SK-N-SH (cell line): ENCODE results near the gene KRTAP5-2. TPM values are rescaled to one million over a fixed set of nuclear protein-coding genes. Genes with fewer than 3 reads are reported as not detected.

Experiments used
- CTCF ChIA-PET: fragments of 300-600, 350-600 bp; formaldehyde crosslinking; extraction: SDS; loops from one replicate; lab custom pipeline; 2021; lab: Yijun Ruan, JAX
- POLR2A ChIA-PET: fragments of 350-600 bp; sonication (Branson Sonifier 250); formaldehyde crosslinking; extraction: SDS; loops from one replicate; lab custom pipeline; 2020; ENCODE audit warnings: antibody characterized with exemption, inconsistent platforms; lab: Yijun Ruan, JAX
- DNase-seq: peaks from one replicate; pipeline ENCODE4 v3.0.0; 2012
- H2AFZ ChIP-seq: fragments of 200-600 bp; sonication (generic); 2 replicates; pipeline ENCODE4 v1.8.1; 2016; ENCODE audit warnings: antibody characterized with exemption, mild to moderate bottlenecking, low read depth
- H3F3A ChIP-seq: fragments of 200-600 bp; sonication (generic); replicated peaks from 2 replicates; pipeline ENCODE3; 2016; ENCODE audit warnings: antibody characterized with exemption, mild to moderate bottlenecking; ENCODE audit not compliant: insufficient read depth
- H3K27ac ChIP-seq, 2 experiments: fragments of 200-500 bp in 1 of 2; fragments of 200-600 bp in 1 of 2; sonication (Bioruptor generic) in 1 of 2; sonication (generic), shearing (Covaris generic) in 1 of 2; 2 replicates each; pipeline versions ENCODE4 v1.5.1 to v1.6.1; 2014 to 2016; ENCODE audit warnings: low read depth in 2 of 2, inconsistent platforms in 1 of 2, low read length in 1 of 2, mild to moderate bottlenecking in 1 of 2, mixed read lengths in 1 of 2
- H3K27me3 ChIP-seq: fragments of 200-600 bp; sonication (generic), shearing (Covaris generic); 2 replicates; pipeline ENCODE4 v1.6.1; 2016; ENCODE audit warnings: mixed run types; ENCODE audit not compliant: insufficient read depth
- H3K36me3 ChIP-seq, 2 experiments: fragments of 200-500 bp in 1 of 2; fragments of 200-600 bp in 1 of 2; sonication (Bioruptor generic) in 1 of 2; sonication (generic) in 1 of 2; replicated peaks in 1 of 2; 2 replicates each; pipeline versions ENCODE3 to v1.5.1; 2014 to 2016; ENCODE audit warnings: low read length in 1 of 2, mild to moderate bottlenecking in 1 of 2; ENCODE audit not compliant: insufficient read depth in 2 of 2, control insufficient read depth in 1 of 2
- H3K4me1 ChIP-seq, 2 experiments: fragments of 200-500 bp in 1 of 2; fragments of 200-600 bp in 1 of 2; sonication (Bioruptor generic) in 1 of 2; sonication (generic), shearing (Covaris generic) in 1 of 2; 2 replicates each; pipeline versions ENCODE4 v1.5.1 to v1.6.1; 2014 to 2016; ENCODE audit warnings: low read depth in 1 of 2, low read length in 1 of 2, mixed run types in 1 of 2; ENCODE audit not compliant: insufficient read depth in 2 of 2, control insufficient read depth in 1 of 2
- H3K4me2 ChIP-seq: fragments of 200-600 bp; sonication (generic), shearing (Covaris generic); 2 replicates; pipeline ENCODE4 v1.6.1; 2017; ENCODE audit warnings: mixed run types
- H3K4me3 ChIP-seq, 2 experiments: fragments of 200-500 bp in 1 of 2; fragments of 200-600 bp in 1 of 2; sonication (Bioruptor generic) in 1 of 2; sonication (generic), shearing (Covaris generic) in 1 of 2; 2 replicates each; pipeline versions ENCODE4 v1.5.1 to v1.8.1; 2014 to 2016; ENCODE audit warnings: low read depth in 2 of 2, inconsistent platforms in 1 of 2, low read length in 1 of 2, mild to moderate bottlenecking in 1 of 2, mixed read lengths in 1 of 2, moderate library complexity in 1 of 2
- H3K79me2 ChIP-seq: fragments of 200-600 bp; sonication (generic); 2 replicates; pipeline ENCODE4 v1.8.1; 2017; ENCODE audit warnings: mild to moderate bottlenecking; ENCODE audit not compliant: insufficient read depth
- H3K9ac ChIP-seq: fragments of 200-600 bp; sonication (generic); 2 replicates; pipeline ENCODE4 v1.6.1; 2017; ENCODE audit warnings: mixed run types
- H3K9me2 ChIP-seq: fragments of 200-600 bp; sonication (generic); 2 replicates; pipeline ENCODE4 v1.6.1; 2017; ENCODE audit warnings: mixed run types
- H3K9me3 ChIP-seq: fragments of 200-600 bp; sonication (generic); 2 replicates; pipeline ENCODE4 v1.6.1; 2017; ENCODE audit warnings: mixed run types, mild to moderate bottlenecking, moderate library complexity
- H4K20me1 ChIP-seq: fragments of 200-600 bp; sonication (generic); 2 replicates; pipeline ENCODE4 v1.6.1; 2017; ENCODE audit warnings: mild to moderate bottlenecking, mixed run types; ENCODE audit not compliant: insufficient read depth
- ELF1 ChIP-seq: IDR thresholded peaks from 2 replicates; pipeline ENCODE4 v1.4.0; 2012
- GABPA ChIP-seq: IDR thresholded peaks from 2 replicates; pipeline ENCODE4 v1.4.0; 2012; ENCODE audit warnings: low read depth, mild to moderate bottlenecking
- IRF3 ChIP-seq: fragments of 150-350 bp; IDR thresholded peaks from 2 replicates; pipeline ENCODE4 v1.6.1; 2016; ENCODE audit warnings: mild to moderate bottlenecking, low read depth, low read length
- MAX ChIP-seq: IDR thresholded peaks from 2 replicates; pipeline ENCODE4 v1.4.0; 2012; ENCODE audit warnings: low read depth
- NFIC ChIP-seq: IDR thresholded peaks from 2 replicates; pipeline ENCODE4 v1.4.0; 2012; ENCODE audit warnings: borderline replicate concordance
- PBX3 ChIP-seq: IDR thresholded peaks from 2 replicates; pipeline ENCODE4; 2012
- POLR2AphosphoS5 ChIP-seq: IDR thresholded peaks from 2 replicates; pipeline ENCODE4 v1.6.1; 2012; ENCODE audit warnings: low read depth, low read length
- RAD21 ChIP-seq: IDR thresholded peaks from 2 replicates; pipeline ENCODE4 v1.6.1; 2012; ENCODE audit warnings: mild to moderate bottlenecking, low read length
- RCOR1 ChIP-seq: fragments of 150-350 bp; IDR thresholded peaks from 2 replicates; pipeline ENCODE4 v1.6.1; 2017; ENCODE audit warnings: antibody characterized with exemption, low read length
- RFX5 ChIP-seq: IDR thresholded peaks from 2 replicates; pipeline ENCODE4 v1.6.1; 2012; ENCODE audit warnings: mild to moderate bottlenecking, improper control_type of control experiment, low read length
- TAF1 ChIP-seq: IDR thresholded peaks from 2 replicates; pipeline ENCODE4 v1.6.1; 2012; ENCODE audit warnings: low read depth, mild to moderate bottlenecking, low read length, moderate library complexity, borderline replicate concordance
- TEAD4 ChIP-seq: IDR thresholded peaks from 2 replicates; pipeline ENCODE4 v1.4.0; 2012; ENCODE audit warnings: mild to moderate bottlenecking, borderline replicate concordance; ENCODE audit not compliant: insufficient read depth
- WGBS: methylation state at CpG from one replicate; pipeline ENCODE4 v1.1.6; 2017; ENCODE audit warnings: low lambda C conversion rate; 5-methylcytosine and 5-hydroxymethylcytosine counted together
- polyA plus RNA-seq, 3 experiments: library from polyadenylated mRNA; depleted of rRNA; stranded (reverse); fragments of >200 nt; gene quantifications; 2 replicates each; pipeline ENCODE4 v1.2.3, GENCODE V29; 2012

The KRTAP5-2 gene
- polyA plus RNA-seq, 1 of the 3 experiments (the other 2 are of a cell fraction): not detected

- POLR2A ChIA-PET: no interaction called here
- no peak overlapping the region for H3K4me2 ChIP-seq
- CTCF ChIA-PET: interaction anchor here (0.6 to 9.8 kb wide), 4 partner anchors 16 to 504 kb away, joined by 3 to 73 read pairs (median 10); partner anchors contain the start of gene KRTAP5-5
- no peak for DNase-seq
- no peak overlapping the region for H3K9ac ChIP-seq
- no peaks in the 10 kb centered on the region for H4K20me1 ChIP-seq
- no peak overlapping the region for H3K4me3 ChIP-seq
- H2AFZ ChIP-seq: no peak overlapping the region
- no peak overlapping the region for H3K27ac ChIP-seq
- H3K27me3 ChIP-seq: no peaks in the 10 kb centered on the region
- H3K36me3 ChIP-seq: no peaks in the 10 kb centered on the region
- WGBS: 67% methylated on average over 5 of the region's 12 CpGs
- H3F3A ChIP-seq: no peaks in the 10 kb centered on the region
- H3K9me2 ChIP-seq: no peaks in the 10 kb centered on the region
- no peaks in the 10 kb centered on the region for H3K9me3 ChIP-seq
- TF ChIP-seq NFIC (no peak), POLR2AphosphoS5 (no peak), RAD21 (no peak), MAX (no peak), TEAD4 (no peak), GABPA (no peak), PBX3 (no peak), TAF1 (no peak), RFX5 (no peak), ELF1 (no peak)
- TF ChIP-seq, all 33 proteins: peak for 0
- H3K79me2 ChIP-seq: no peaks in the 10 kb centered on the region
- peaks cover 0 to 6% of the 10 kb centered on the region in 2 experiments; a peak in 1 of 4 replicates for H3K4me1 ChIP-seq
Observed at GRCh38 chr11:1645357-1645821, 47.3 kb upstream of the KRTAP5-2 start.

- POLR2A ChIA-PET: no interaction called here
- Histone ChIP-seq H3K4me1 (peaks cover 0 to 12% of the 10 kb centered on the region in 2 experiments; a peak in 1 of 4 replicates), H3K4me3 (no peak overlapping the region), H3K9me2 (no peaks in the 10 kb centered on the region), H3K36me3 (no peaks in the 10 kb centered on the region), H3K9me3 (no peaks in the 10 kb centered on the region), H3K27ac (no peak overlapping the region), H3F3A (no peaks in the 10 kb centered on the region), H3K79me2 (no peaks in the 10 kb centered on the region), H3K9ac (no peak overlapping the region), H4K20me1 (no peaks in the 10 kb centered on the region), H3K27me3 (no peaks in the 10 kb centered on the region), H2AFZ (no peak overlapping the region), H3K4me2 (no peak overlapping the region)
- TF ChIP-seq MAX (no peak), ELF1 (no peak), IRF3 (no peak), TAF1 (no peak), RCOR1 (no peak)
- 48% methylated on average over 9 of the region's 20 CpGs for WGBS
- CTCF ChIA-PET: interaction anchor here (0.6 to 9.8 kb wide), 5 partner anchors 10 to 505 kb away, joined by 3 to 143 read pairs (median 15); partner anchors contain the start of gene KRTAP5-5
- no peak for DNase-seq
Observed at GRCh38 chr11:1644601-1645356, 46.7 kb upstream of the KRTAP5-2 start.
